Karpas-422 (cell line): ENCODE measurements around the gene STK40. TPM values are rescaled to one million over a fixed set of nuclear protein-coding genes. Genes with fewer than 3 reads are reported as not detected.

Experiments used
- DNase-seq: peaks from one replicate; pipeline ENCODE4 v3.0.0-alpha.2; 2015
- H2AFZ ChIP-seq: fragments of 200-600 bp; sonication (generic); 2 replicates; pipeline ENCODE4 v1.6.1; 2014; ENCODE audit warnings: antibody characterized with exemption, low read length, mixed read lengths
- H3K27ac ChIP-seq: fragments of 200-600 bp; sonication (generic); 2 replicates; pipeline ENCODE4 v1.5.1; 2014; ENCODE audit warnings: mild to moderate bottlenecking, low read length, moderate library complexity
- H3K27me3 ChIP-seq: fragments of 200-600 bp; sonication (generic); 2 replicates; pipeline ENCODE4 v1.6.1; 2014; ENCODE audit warnings: low read length, mixed read lengths
- H3K36me3 ChIP-seq: fragments of 200-600 bp; sonication (generic); 2 replicates; pipeline ENCODE4 v1.6.1; 2014; ENCODE audit warnings: low read length, mixed read lengths; ENCODE audit not compliant: insufficient read depth
- H3K4me1 ChIP-seq: fragments of 200-600 bp; sonication (generic); 2 replicates; pipeline ENCODE4 v1.6.1; 2014; ENCODE audit warnings: mild to moderate bottlenecking, low read length, mixed read lengths
- H3K4me2 ChIP-seq: fragments of 200-600 bp; sonication (generic); 2 replicates; pipeline ENCODE4 v1.6.1; 2014; ENCODE audit warnings: low read length, low read depth, mild to moderate bottlenecking; ENCODE audit not compliant: poor library complexity, severe bottlenecking
- H3K4me3 ChIP-seq: fragments of 200-600 bp; sonication (generic); 2 replicates; pipeline ENCODE4 v1.5.1; 2014; ENCODE audit warnings: mild to moderate bottlenecking, antibody characterized with exemption, low read length, mixed read lengths
- H3K79me2 ChIP-seq: fragments of 200-600 bp; sonication (generic); 2 replicates; pipeline ENCODE4 v1.6.1; 2014; ENCODE audit warnings: mild to moderate bottlenecking, low read length, mixed read lengths
- H3K9ac ChIP-seq: fragments of 200-600 bp; sonication (generic); 2 replicates; pipeline ENCODE4 v1.6.0; 2014; ENCODE audit warnings: low read length
- H3K9me2 ChIP-seq: fragments of 200-600 bp; sonication (generic), shearing (Covaris generic); replicated peaks from 2 replicates; pipeline ENCODE4 v1.6.0; 2014; ENCODE audit warnings: mild to moderate bottlenecking, low read length, moderate library complexity; ENCODE audit not compliant: insufficient read depth
- H3K9me3 ChIP-seq: fragments of 300-700, 200-600 bp; sonication (generic); 2 replicates; pipeline ENCODE4 v1.6.1; 2014; ENCODE audit warnings: low read length, mixed read lengths
- H4K20me1 ChIP-seq: fragments of 200-600 bp; sonication (generic); 2 replicates; pipeline ENCODE4 v1.6.1; 2014; ENCODE audit warnings: mild to moderate bottlenecking, antibody characterized with exemption, low read length, low read depth; ENCODE audit not compliant: insufficient read depth
- total RNA-seq: library from RNA; depleted of rRNA; stranded (reverse); fragments of >200 nt; shearing (Covaris generic); gene quantifications from 2 replicates; pipeline ENCODE4 v1.2.3, GENCODE V29; 2014; ENCODE audit warnings: low replicate concordance

STK40 gene
- total RNA-seq, 1 experiment from 2014 or later: 27.0 TPM

- no peak for DNase-seq
- H3K4me3 ChIP-seq: no peak overlapping the region
- H2AFZ ChIP-seq: no peak overlapping the region
- no peaks in the 10 kb centered on the region for H3K9me2 ChIP-seq
- no peak overlapping the region for H3K4me2 ChIP-seq
- H3K4me1 ChIP-seq: no peaks in the 10 kb centered on the region
- H3K27me3 ChIP-seq: no peaks in the 10 kb centered on the region
- no peak overlapping the region for H3K27ac ChIP-seq
- H4K20me1 ChIP-seq: no peaks in the 10 kb centered on the region
- no peaks in the 10 kb centered on the region for H3K79me2 ChIP-seq
- H3K9me3 ChIP-seq: no peaks in the 10 kb centered on the region
- H3K9ac ChIP-seq: no peak overlapping the region
- peaks cover 4% of the 10 kb centered on the region; the same call in 1 of the 2 replicates for H3K36me3 ChIP-seq
Measured at GRCh38 chr1:36351227-36351977, 34.3 kb downstream of the STK40 start.

- Histone ChIP-seq H3K9ac (no peak overlapping the region), H3K4me2 (no peak overlapping the region)
Measured at GRCh38 chr1:36350659-36351226, 35.0 kb downstream of the STK40 start.

GRCh38 chr1:36349839-36350238, 35.9 kb downstream of the STK40 start:
- H4K20me1 ChIP-seq: no peaks in the 10 kb centered on the region
- H3K79me2 ChIP-seq: no peaks in the 10 kb centered on the region
- H3K4me2 ChIP-seq: no peak overlapping the region
- no peak overlapping the region for H3K9ac ChIP-seq
- H3K4me1 ChIP-seq: no peaks in the 10 kb centered on the region
- peaks cover 4% of the 10 kb centered on the region; the same call in 1 of the 2 replicates for H3K36me3 ChIP-seq
- H3K27ac ChIP-seq: no peak overlapping the region
- no peaks in the 10 kb centered on the region for H3K9me2 ChIP-seq
- DNase-seq: no peak
- H3K9me3 ChIP-seq: no peaks in the 10 kb centered on the region
- no peaks in the 10 kb centered on the region for H3K27me3 ChIP-seq
- no peak overlapping the region for H2AFZ ChIP-seq
- no peak overlapping the region for H3K4me3 ChIP-seq

More at GRCh38 chr1:36350659-36351226, 35.0 kb downstream of the STK40 start:
- DNase-seq: no peak
- Histone ChIP-seq H2AFZ (no peak overlapping the region), H3K9me3 (no peaks in the 10 kb centered on the region), H3K79me2 (no peaks in the 10 kb centered on the region), H3K27me3 (no peaks in the 10 kb centered on the region), H3K9me2 (no peaks in the 10 kb centered on the region), H3K4me3 (no peak overlapping the region), H3K4me1 (no peaks in the 10 kb centered on the region), H3K36me3 (peaks cover 4% of the 10 kb centered on the region; the same call in 1 of the 2 replicates), H3K27ac (no peak overlapping the region), H4K20me1 (no peaks in the 10 kb centered on the region)

DNA sequence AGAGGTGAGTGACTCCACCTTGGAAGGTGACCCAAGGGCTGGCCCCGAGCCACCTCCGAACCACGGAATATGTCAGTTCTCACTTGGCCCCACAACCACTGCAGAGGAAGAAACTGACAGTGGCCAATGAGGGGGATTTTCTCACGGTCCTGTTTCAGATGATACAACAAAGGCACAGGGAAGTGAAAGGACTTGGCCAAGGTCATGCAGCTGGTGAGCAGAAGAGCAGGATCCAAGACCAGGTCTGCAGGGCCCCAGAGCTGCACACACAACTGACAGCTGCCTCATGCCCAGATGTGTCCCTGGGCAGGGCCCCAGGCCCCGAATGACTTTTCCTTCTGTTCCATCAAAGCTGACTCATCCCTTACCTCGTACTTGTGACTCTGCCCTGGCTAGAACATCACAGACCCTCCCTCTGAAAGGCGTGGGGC, 36.5 kb downstream of the STK40 start:
- H3K27ac ChIP-seq: no peak overlapping the region
- H4K20me1 ChIP-seq: no peaks in the 10 kb centered on the region
- no peak for DNase-seq

DNA sequence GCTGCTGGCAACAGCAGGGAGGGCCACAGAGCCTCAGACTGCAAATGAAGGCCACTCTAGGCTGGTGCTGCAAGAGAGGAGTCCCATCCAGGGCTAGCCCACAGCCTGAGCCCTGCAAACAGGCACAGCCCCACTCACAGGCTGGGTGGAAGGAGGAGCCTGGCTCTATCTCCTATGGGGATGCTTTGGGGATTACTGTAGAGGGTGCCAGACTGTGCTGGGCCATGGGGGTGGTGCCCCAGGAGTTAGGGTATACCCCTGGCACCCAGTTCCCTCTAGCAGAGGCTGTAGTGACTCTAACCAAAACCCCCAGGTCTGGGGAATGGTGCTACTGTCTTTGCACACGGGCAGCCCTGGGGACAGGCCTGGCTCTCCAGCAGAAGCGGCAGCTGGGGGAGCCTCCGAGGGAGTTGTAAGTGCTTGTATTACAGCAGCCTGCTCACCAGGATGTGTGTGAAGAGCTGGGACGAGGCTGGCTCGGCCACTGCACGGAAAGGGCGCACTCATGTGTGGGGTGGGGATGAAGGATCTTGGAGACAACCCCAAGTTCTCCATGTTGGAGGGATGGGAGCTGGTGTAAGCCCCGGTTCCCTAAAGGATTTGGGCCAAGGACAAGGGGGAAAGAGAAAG, 38.9 kb downstream of the STK40 start:
- no peaks in the 10 kb centered on the region for H4K20me1 ChIP-seq
- H3K9ac ChIP-seq: no peak overlapping the region
- no peaks in the 10 kb centered on the region for H3K9me2 ChIP-seq
- no peaks in the 10 kb centered on the region for H3K27me3 ChIP-seq
- no peak overlapping the region for H3K27ac ChIP-seq
- no peaks in the 10 kb centered on the region for H3K79me2 ChIP-seq
- no peak for DNase-seq
- H3K4me1 ChIP-seq: no peaks in the 10 kb centered on the region
- no peaks in the 10 kb centered on the region for H3K9me3 ChIP-seq
- H3K4me3 ChIP-seq: no peak overlapping the region
- H2AFZ ChIP-seq: no peak overlapping the region
- peaks cover 4% of the 10 kb centered on the region; the same call in 1 of the 2 replicates for H3K36me3 ChIP-seq
- no peak overlapping the region for H3K4me2 ChIP-seq

More for the DNA sequence above, 36.5 kb downstream of the STK40 start:
- Histone ChIP-seq H3K36me3 (peaks cover 4% of the 10 kb centered on the region; the same call in 1 of the 2 replicates), H3K27me3 (no peaks in the 10 kb centered on the region), H3K9ac (no peak overlapping the region), H3K4me2 (no peak overlapping the region), H3K9me3 (no peaks in the 10 kb centered on the region), H3K79me2 (no peaks in the 10 kb centered on the region), H2AFZ (no peak overlapping the region), H3K4me3 (no peak overlapping the region), H3K9me2 (no peaks in the 10 kb centered on the region), H3K4me1 (no peaks in the 10 kb centered on the region)

- Histone ChIP-seq H3K9me3 (no peaks in the 10 kb centered on the region), H3K9me2 (no peaks in the 10 kb centered on the region), H3K27ac (no peak overlapping the region), H3K36me3 (peaks cover 4% of the 10 kb centered on the region; the same call in 1 of the 2 replicates), H4K20me1 (no peaks in the 10 kb centered on the region), H3K27me3 (no peaks in the 10 kb centered on the region), H3K4me2 (no peak overlapping the region), H3K4me1 (no peaks in the 10 kb centered on the region), H2AFZ (no peak overlapping the region), H3K9ac (no peak overlapping the region), H3K79me2 (no peaks in the 10 kb centered on the region), H3K4me3 (no peak overlapping the region)
- DNase-seq: no peak
Measured at GRCh38 chr1:36345353-36345752, 40.4 kb downstream of the STK40 start.

- H3K9me3 ChIP-seq: no peaks in the 10 kb centered on the region
- no peak overlapping the region for H3K4me3 ChIP-seq
- no peak for DNase-seq
- H3K9ac ChIP-seq: no peak overlapping the region
- H2AFZ ChIP-seq: no peak overlapping the region
- no peak overlapping the region for H3K27ac ChIP-seq
- no peaks in the 10 kb centered on the region for H3K79me2 ChIP-seq
- H3K27me3 ChIP-seq: no peaks in the 10 kb centered on the region
- H3K36me3 ChIP-seq: peaks cover 4% of the 10 kb centered on the region; the same call in 1 of the 2 replicates
- H3K9me2 ChIP-seq: no peaks in the 10 kb centered on the region
- H3K4me2 ChIP-seq: no peak overlapping the region
- no peaks in the 10 kb centered on the region for H4K20me1 ChIP-seq
- H3K4me1 ChIP-seq: no peaks in the 10 kb centered on the region
Measured at GRCh38 chr1:36344395-36344680, 41.4 kb downstream of the STK40 start.

DNA sequence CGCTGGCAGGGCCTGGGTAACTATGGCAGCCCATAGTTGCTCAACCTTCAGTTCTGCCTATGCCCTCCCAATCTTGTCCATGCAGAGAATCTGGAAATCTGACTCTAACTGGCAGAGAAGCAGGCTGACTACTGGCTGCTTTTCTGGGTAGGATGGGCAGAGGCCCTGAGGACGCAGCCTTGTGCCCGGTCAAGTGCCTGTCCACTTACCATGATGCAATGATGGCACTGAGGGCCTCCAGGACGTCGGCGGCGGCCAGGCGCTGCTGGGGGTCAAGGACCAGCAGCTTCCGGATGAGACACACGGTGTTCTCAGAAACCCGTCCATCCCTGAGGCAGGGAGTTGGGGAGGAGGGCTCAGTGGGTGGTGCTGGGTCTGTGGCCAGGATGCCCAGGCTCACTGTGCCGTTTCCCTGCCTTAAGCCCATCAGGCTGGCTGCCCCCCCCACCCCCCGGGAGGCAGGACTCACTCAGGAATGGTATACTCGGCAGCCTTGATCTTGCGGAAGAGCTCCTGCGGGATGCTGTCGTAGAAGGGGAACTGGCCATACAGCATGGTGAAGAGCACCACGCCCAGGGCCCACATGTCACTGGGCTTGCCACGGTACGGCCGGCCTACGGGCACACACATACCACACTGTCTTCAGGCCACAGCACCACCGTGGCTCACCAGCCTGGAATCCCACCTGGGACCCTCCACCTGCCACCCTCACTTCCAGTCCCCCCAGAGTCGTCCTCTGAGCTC, 41.9 kb downstream of the STK40 start:
- Histone ChIP-seq H3K27ac (no peak overlapping the region), H3K79me2 (no peaks in the 10 kb centered on the region), H3K4me3 (no peak overlapping the region), H2AFZ (no peak overlapping the region), H3K9me3 (no peaks in the 10 kb centered on the region), H3K36me3 (peaks cover 4% of the 10 kb centered on the region; the same call in 1 of the 2 replicates), H3K9ac (no peak overlapping the region), H3K4me1 (no peaks in the 10 kb centered on the region), H3K4me2 (no peak overlapping the region), H3K27me3 (no peaks in the 10 kb centered on the region), H3K9me2 (no peaks in the 10 kb centered on the region), H4K20me1 (no peaks in the 10 kb centered on the region)
- no peak for DNase-seq
